Osteocyte (in vitro differentiated cells): ENCODE measurements around the gene CTDSPL. TPM values are rescaled to one million over a fixed set of nuclear protein-coding genes. Genes with fewer than 3 reads are reported as not detected.

Experiments
- DNase-seq: peaks from one replicate; pipeline ENCODE4 v3.0.0; 2021; ENCODE audit warnings: mixed read lengths; ENCODE audit not compliant: unreplicated experiment; ENCODE audit errors: extremely low spot score
- H3K27ac Mint-ChIP-seq: one replicate; pipeline ENCODE4 v1.8.0; 2021; ENCODE audit warnings: mild to moderate bottlenecking, mixed read lengths; ENCODE audit not compliant: unreplicated experiment
- H3K27me3 Mint-ChIP-seq: one replicate; pipeline ENCODE4 v1.8.0; 2021; ENCODE audit warnings: mixed read lengths; ENCODE audit not compliant: unreplicated experiment
- H3K36me3 Mint-ChIP-seq: one replicate; pipeline ENCODE4 v1.8.0; 2021; ENCODE audit warnings: mixed read lengths; ENCODE audit not compliant: unreplicated experiment
- H3K4me1 Mint-ChIP-seq: one replicate; pipeline ENCODE4 v1.8.0; 2021; ENCODE audit warnings: mixed read lengths; ENCODE audit not compliant: unreplicated experiment
- H3K4me3 Mint-ChIP-seq: one replicate; pipeline ENCODE4 v1.8.0; 2021; ENCODE audit warnings: mild to moderate bottlenecking, moderate library complexity, mixed read lengths; ENCODE audit not compliant: unreplicated experiment
- H3K9me3 Mint-ChIP-seq: one replicate; pipeline ENCODE4 v1.8.0; 2021; ENCODE audit warnings: mixed read lengths; ENCODE audit not compliant: unreplicated experiment
- CTCF ChIP-seq: fragments of 200-600 bp; sonication (generic); IDR thresholded peaks from 2 replicates; pipeline ENCODE4 v1.5.0; 2021; ENCODE audit warnings: antibody characterized with exemption, mild to moderate bottlenecking, moderate library complexity
- total RNA-seq: library from RNA; stranded (reverse); gene quantifications from 2 replicates; pipeline ENCODE4 v1.2.1, GENCODE V29; 2021

The CTDSPL gene
- total RNA-seq, 1 donor from 2014 or later: 71.6 TPM

GRCh38 chr3:37932505-37932904, 70.8 kb downstream of the CTDSPL start:
- peaks cover 62% of the 10 kb centered on the region for H3K4me1 Mint-ChIP-seq

GRCh38 chr3:37934631-37935289, 73.1 kb downstream of the CTDSPL start:
- H3K9me3 Mint-ChIP-seq: no peaks in the 10 kb centered on the region
- H3K27ac Mint-ChIP-seq: peak overlapping the region; percentile 91
- no peak for DNase-seq
- H3K4me3 Mint-ChIP-seq: no peak overlapping the region
- H3K36me3 Mint-ChIP-seq: peaks cover 7% of the 10 kb centered on the region
- no peaks in the 10 kb centered on the region for H3K27me3 Mint-ChIP-seq
- no peak for TF ChIP-seq CTCF
- H3K4me1 Mint-ChIP-seq: peaks cover 78% of the 10 kb centered on the region

More at GRCh38 chr3:37932505-37932904, 70.8 kb downstream of the CTDSPL start:
- DNase-seq: no peak
- Mint-ChIP-seq H3K4me3 (no peak overlapping the region), H3K36me3 (peaks cover 11% of the 10 kb centered on the region), H3K27me3 (no peaks in the 10 kb centered on the region), H3K9me3 (peaks cover 7% of the 10 kb centered on the region), H3K27ac (peak overlapping the region; percentile 61)
- TF ChIP-seq CTCF: no peak

GRCh38 chr3:37935290-37935668, 73.6 kb downstream of the CTDSPL start:
- DNase-seq: no peak
- H3K36me3 Mint-ChIP-seq: peaks cover 7% of the 10 kb centered on the region
- no peaks in the 10 kb centered on the region for H3K27me3 Mint-ChIP-seq
- no peak for TF ChIP-seq CTCF
- H3K9me3 Mint-ChIP-seq: no peaks in the 10 kb centered on the region
- peaks cover 83% of the 10 kb centered on the region for H3K4me1 Mint-ChIP-seq
- no peak overlapping the region for H3K4me3 Mint-ChIP-seq
- peak overlapping the region; percentile 91 for H3K27ac Mint-ChIP-seq

- peaks cover 83% of the 10 kb centered on the region for H3K4me1 Mint-ChIP-seq
- peak overlapping the region; percentile 91 for H3K27ac Mint-ChIP-seq
- no peak for DNase-seq
- peak overlapping the region; percentile 3 for H3K4me3 Mint-ChIP-seq
- no peaks in the 10 kb centered on the region for H3K9me3 Mint-ChIP-seq
- no peaks in the 10 kb centered on the region for H3K27me3 Mint-ChIP-seq
- TF ChIP-seq CTCF: no peak
- H3K36me3 Mint-ChIP-seq: peaks cover 1% of the 10 kb centered on the region
Observed at GRCh38 chr3:37935756-37936666, 74.3 kb downstream of the CTDSPL start.

GRCh38 chr3:37937156-37937555, 75.5 kb downstream of the CTDSPL start:
- H3K9me3 Mint-ChIP-seq: no peaks in the 10 kb centered on the region
- peaks cover 1% of the 10 kb centered on the region for H3K36me3 Mint-ChIP-seq
- H3K27me3 Mint-ChIP-seq: no peaks in the 10 kb centered on the region
- H3K4me1 Mint-ChIP-seq: peaks cover 84% of the 10 kb centered on the region
- H3K4me3 Mint-ChIP-seq: no peak overlapping the region
- no peak for TF ChIP-seq CTCF
- DNase-seq: no peak
- peak overlapping the region; percentile 91 for H3K27ac Mint-ChIP-seq
